ENCODE data around the gene RIPK1. TPM values are rescaled to one million over a fixed set of nuclear protein-coding genes. Genes with fewer than 3 reads are reported as not detected.
"Not testable (repeated sequence)": the region's sequence is repeated elsewhere in the genome, so short reads cannot be mapped to it uniquely, and the experiment has no call there.

RIPK1 gene
- total RNA-seq, result 10 to 100 TPM in 2 of 4 donors, 1 to 10 TPM in 2; 8.6 to 12.0 (median 10.3) TPM

DNA sequence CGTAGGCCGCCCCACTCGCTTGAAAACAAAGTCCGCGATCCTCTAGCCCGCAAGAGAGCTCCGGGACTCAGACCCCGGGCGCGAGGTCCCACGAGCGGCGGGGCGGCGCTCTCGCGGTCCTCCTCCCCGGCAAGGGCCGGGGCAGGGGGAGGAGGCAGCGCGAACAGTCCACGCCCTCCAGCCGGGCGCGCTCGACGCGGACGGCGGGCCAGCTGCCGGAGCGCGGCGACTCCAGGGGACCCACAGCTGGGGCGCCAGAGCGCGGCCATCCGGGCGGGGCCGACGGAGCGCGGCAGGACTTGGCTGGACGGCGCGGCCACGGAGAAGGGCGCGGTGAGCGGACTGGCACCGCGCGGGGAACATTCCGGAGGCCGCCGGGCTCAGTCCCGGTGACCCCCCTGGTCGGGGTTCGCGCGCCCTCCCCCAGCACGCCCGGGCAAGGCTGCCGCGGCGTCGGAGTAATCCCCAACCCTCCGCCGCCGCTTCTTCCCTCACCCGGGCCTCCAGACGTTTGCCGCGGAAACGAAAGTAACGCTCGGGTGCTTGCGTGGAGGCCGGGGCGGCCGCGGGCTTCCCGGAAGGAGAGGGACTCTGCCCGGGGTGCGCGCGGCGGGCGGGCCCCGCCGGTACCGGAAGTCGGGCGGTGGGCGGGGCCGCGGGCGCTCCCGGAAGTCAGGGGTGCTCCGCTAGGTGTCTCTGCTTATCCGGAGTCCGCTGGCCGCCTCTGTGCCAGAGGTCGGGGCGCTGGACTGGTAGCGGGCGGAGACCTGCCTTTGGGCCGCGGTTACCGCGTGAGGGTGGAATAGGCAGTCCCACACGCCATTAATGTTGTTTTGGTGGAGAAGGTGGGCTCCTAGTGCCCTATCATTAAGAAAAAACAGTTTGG lies at the start of gene RIPK1:
Gene RIPK1, plus strand, starts transcription at position 166 of the 886 bp plus-strand sequence. CDS start 8,330 bp downstream, outside the sequence.
- peak; percentile 95 to 98 for TF ChIP-seq POLR2A (IDR thresholded peaks at IDR 0.05)
- TF ChIP-seq, protein P1, sequence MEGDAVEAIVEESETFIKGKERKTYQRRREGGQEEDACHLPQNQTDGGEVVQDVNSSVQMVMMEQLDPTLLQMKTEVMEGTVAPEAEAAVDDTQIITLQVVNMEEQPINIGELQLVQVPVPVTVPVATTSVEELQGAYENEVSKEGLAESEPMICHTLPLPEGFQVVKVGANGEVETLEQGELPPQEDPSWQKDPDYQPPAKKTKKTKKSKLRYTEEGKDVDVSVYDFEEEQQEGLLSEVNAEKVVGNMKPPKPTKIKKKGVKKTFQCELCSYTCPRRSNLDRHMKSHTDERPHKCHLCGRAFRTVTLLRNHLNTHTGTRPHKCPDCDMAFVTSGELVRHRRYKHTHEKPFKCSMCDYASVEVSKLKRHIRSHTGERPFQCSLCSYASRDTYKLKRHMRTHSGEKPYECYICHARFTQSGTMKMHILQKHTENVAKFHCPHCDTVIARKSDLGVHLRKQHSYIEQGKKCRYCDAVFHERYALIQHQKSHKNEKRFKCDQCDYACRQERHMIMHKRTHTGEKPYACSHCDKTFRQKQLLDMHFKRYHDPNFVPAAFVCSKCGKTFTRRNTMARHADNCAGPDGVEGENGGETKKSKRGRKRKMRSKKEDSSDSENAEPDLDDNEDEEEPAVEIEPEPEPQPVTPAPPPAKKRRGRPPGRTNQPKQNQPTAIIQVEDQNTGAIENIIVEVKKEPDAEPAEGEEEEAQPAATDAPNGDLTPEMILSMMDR (IDR thresholded peaks at IDR 0.05 in 4 of 5, conservative IDR thresholded peaks at IDR 0.05 in 1 of 5), result peak in 3 of 5 experiments; percentile 16 to 45 (median 35)
- Histone ChIP-seq H3K36me3 (no peaks in the 10 kb centered on the region), H3K27me3 (no peaks in the 10 kb centered on the region), H3K4me1 (peaks cover 29 to 36% of the 10 kb centered on the region in 2 donors), H3K27ac (peak within 1 kb of the TSS; percentile 91 to 100 (median 96)), H3K4me3 (peak within 1 kb of the TSS; percentile 59 to 97 (median 77)), H3K9me3 (no peaks in the 10 kb centered on the region)
- in situ Hi-C loops (cut with MboI; ENCODE audit: low sequenced_read_pairs in 4 of 4) (loop anchor here in 3 of 4 donors (10.0 to 25.0 kb wide), 2 partner anchors 224 to 231 kb away; partner anchors contain the start of gene SERPINB1 (in 3 of the 3)), intact Hi-C loops (cut with DNase I; ENCODE audit: low total_unique reads) (loop anchor here (2.0 to 5.0 kb wide), 3 partner anchors 50 to 301 kb away; partner anchors contain the start of genes BPHL and WRNIP1)
- ATAC-seq, result peak; percentile 87 to 89
- DNase-seq, result peak; percentile 91 to 95

DNA sequence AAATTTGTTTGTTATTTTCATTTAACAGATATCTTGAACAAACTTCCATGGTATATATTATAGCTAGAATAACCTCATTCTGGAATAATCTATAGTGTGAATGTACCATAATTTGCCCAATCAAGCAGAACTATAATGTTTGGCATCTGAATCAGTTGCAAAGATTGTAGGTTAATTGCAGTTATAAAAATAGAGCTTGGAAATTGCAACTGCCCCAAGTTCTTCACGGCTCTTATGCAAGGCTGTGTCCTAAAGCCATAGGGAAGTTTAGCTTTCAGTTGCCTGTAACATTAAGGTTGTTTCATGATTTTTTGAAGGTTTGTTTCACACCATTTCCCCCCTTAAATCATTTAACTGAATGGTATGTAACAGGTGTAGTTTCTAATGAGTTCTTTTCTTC lies 49.2 kb upstream of the RIPK1 start:
- no peak for TF ChIP-seq POLR2A (IDR thresholded peaks at IDR 0.05)
- TF ChIP-seq, protein P1 (IDR thresholded peaks at IDR 0.05 in 4 of 5, conservative IDR thresholded peaks at IDR 0.05 in 1 of 5), result no peak
- no peak for DNase-seq
- in situ Hi-C loops (cut with MboI; ENCODE audit: low sequenced_read_pairs in 4 of 4), result no loop called here
- H3K9me3 ChIP-seq, result no peaks in the 10 kb centered on the region
- H3K4me1 ChIP-seq, result peaks cover 16 to 33% of the 10 kb centered on the region in 2 donors
- intact Hi-C loops (cut with DNase I; ENCODE audit: low total_unique reads), result no loop called here
- H3K27ac ChIP-seq, result peak overlapping the region; percentile 51 to 78 (median 57)
- peaks cover 0 to 62% of the 10 kb centered on the region in 2 donors for H3K36me3 ChIP-seq
- no peak overlapping the region for H3K4me3 ChIP-seq
- ATAC-seq, result no peak
- no peaks in the 10 kb centered on the region for H3K27me3 ChIP-seq

DNA sequence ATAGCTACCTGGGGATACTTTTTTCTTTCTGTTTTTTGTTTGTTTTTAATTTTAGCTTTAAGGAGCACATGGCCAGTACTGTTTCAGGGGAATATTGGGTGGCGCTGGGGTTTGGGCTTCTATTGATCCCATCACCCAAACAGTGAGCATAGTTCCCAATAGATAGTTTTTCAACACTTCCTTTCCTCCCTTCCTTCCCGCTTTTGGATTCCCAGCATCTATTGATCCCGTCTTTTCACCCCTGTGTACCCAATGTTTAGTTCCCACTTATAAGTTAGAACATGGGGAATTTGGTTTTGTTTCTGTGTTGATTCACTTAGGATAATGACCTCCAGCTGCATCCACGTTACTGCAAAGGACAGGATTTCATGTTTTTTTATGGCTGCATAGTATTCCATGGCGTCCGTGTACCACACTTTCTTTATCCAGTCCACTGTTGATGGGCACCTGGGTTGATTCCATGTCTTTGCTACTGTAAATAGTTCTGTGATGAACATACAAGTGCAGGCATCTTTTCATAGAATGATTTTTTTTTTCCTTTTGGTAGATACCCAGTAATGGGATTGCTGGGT lies 48.5 kb upstream of the RIPK1 start:
- no peaks in the 10 kb centered on the region for H3K27me3 ChIP-seq
- peaks cover 23 to 39% of the 10 kb centered on the region in 2 donors for H3K4me1 ChIP-seq
- peaks cover 0 to 55% of the 10 kb centered on the region in 2 donors for H3K36me3 ChIP-seq
- DNase-seq (no peak), ATAC-seq (no peak)
- no peaks in the 10 kb centered on the region for H3K9me3 ChIP-seq
- no peak overlapping the region for H3K4me3 ChIP-seq
- TF ChIP-seq POLR2A (IDR thresholded peaks at IDR 0.05), result no peak
- TF ChIP-seq, protein P1 (IDR thresholded peaks at IDR 0.05 in 4 of 5, conservative IDR thresholded peaks at IDR 0.05 in 1 of 5), result no peak
- H3K27ac ChIP-seq, result peak overlapping the region; percentile 51 to 78 (median 57)
- in situ Hi-C loops (cut with MboI; ENCODE audit: low sequenced_read_pairs in 4 of 4), result no loop called here
- intact Hi-C loops (cut with DNase I; ENCODE audit: low total_unique reads), result no loop called here

DNA sequence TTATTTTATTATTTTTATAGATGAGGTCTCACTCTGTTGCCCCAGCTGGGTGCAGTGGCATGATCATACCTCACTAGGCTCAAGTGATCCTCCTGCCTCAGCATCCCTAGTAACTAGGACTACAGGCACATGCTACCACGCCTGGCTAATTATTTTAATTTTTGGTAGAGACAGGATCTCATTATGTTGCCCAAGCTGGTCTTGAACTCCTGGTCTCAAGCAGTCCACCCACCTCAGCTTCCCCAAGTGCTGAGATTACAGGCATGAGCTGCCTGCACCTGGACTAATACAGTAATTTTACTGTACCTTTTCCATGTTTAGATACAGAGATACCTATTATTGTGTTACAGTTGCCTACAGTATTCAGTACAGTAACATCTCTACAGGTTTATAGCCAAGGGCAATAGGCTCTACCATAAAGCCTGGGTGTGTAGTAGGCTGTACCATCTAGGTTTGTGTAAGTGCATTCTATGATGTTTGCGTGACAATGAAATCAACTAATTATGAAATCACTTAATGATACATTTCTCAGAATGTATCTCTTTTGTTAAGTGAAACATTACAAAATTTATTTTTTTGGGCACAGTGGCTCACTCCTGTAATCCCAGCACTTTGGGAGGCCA lies 47.2 kb upstream of the RIPK1 start:
- DNase-seq; H3K4me3 ChIP-seq; H3K27me3 ChIP-seq; ATAC-seq; H3K9me3 ChIP-seq; intact Hi-C loops (cut with DNase I; ENCODE audit: low total_unique reads); in situ Hi-C loops (cut with MboI; ENCODE audit: low sequenced_read_pairs in 4 of 4): not testable (repeated sequence)
- Histone ChIP-seq H3K36me3 (peaks cover 0 to 42% of the 10 kb centered on the region in 2 donors), H3K27ac (peak overlapping the region; percentile 48 to 94 (median 56)), H3K4me1 (peaks cover 26 to 50% of the 10 kb centered on the region in 2 donors)

All from gastrocnemius medialis (tissue), 4 donors.